Dendritic cell treated with granulocyte-macrophage colony-stimulating factor and Interleukin-4, amounts not matched to agents 40 ng/mL and 50 ng/mL, for 4 days (primary cell): ENCODE results near the gene CDC42BPB.
A peak's percentile ranks its signal among the peaks of the same experiment; 100 is the strongest.
"Not testable (repeated sequence)": the region's sequence is repeated elsewhere in the genome, so short reads cannot be mapped to it uniquely, and the experiment has no call there.

Experiments
- H3K27ac Mint-ChIP-seq: one replicate; pipeline ENCODE4 v1.8.0; 2022; ENCODE audit warnings: mild to moderate bottlenecking, mixed read lengths
- H3K27me3 Mint-ChIP-seq: one replicate; pipeline ENCODE4 v1.8.0; 2022; ENCODE audit warnings: mild to moderate bottlenecking, mixed read lengths
- H3K36me3 Mint-ChIP-seq: one replicate; pipeline ENCODE4 v1.8.0; 2022; ENCODE audit warnings: low read depth, mixed read lengths
- H3K4me1 Mint-ChIP-seq: one replicate; pipeline ENCODE4 v1.8.0; 2022; ENCODE audit warnings: low read depth, mixed read lengths
- H3K4me3 Mint-ChIP-seq: one replicate; pipeline ENCODE4 v1.8.0; 2022; ENCODE audit warnings: mild to moderate bottlenecking, moderate library complexity, mixed read lengths
- H3K9me3 Mint-ChIP-seq: one replicate; pipeline ENCODE4 v1.8.0; 2022; ENCODE audit warnings: mixed read lengths
- intact Hi-C: fragments of 100-400 bp; cut with micrococcal nuclease; formaldehyde crosslinking; loops from one replicate; pipeline ENCODE4 v1.15.0; 2022

Gene CDC42BPB

DNA sequence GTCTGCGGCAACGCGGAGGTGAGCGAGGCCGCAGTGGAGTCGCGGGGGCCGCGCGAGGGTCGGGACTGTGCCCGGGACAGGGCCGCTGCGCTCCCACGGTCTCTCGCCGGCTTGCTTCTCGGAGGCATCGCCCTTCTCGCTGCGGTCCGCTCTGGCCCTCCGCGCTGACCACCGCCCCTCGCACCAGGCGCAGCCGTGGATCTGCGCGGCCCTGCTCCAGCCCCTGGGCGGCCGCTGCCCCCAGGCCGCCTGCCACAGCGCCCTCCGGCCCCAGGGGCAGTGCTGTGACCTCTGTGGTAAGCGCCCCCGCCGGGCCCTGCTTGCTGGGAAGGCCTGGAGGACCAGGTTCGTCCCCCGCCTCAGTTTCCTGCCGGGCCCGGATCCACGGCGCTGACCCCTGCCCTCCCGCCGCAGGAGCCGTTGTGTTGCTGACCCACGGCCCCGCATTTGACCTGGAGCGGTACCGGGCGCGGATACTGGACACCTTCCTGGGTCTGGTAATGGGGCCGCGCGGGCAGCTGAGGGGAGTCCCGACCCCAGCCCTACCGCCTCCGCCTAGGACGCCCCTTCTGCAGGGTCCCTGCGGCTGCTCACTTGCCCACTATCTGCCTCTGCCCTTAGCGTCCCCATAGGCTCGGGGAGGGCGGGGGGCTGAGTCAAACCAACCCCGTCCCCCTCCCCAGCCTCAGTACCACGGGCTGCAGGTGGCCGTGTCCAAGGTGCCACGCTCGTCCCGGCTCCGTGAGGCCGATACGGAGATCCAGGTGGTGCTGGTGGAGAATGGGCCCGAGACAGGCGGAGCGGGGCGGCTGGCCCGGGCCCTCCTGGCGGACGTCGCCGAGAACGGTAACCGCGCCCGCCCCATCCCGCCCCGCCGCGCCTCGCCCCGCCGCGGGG is 127.9 kb downstream of the CDC42BPB start:
- Mint-ChIP-seq H3K9me3 (no peaks in the 10 kb centered on the region), H3K4me3 (peak overlapping the region; percentile 74), H3K27me3 (peaks cover 50% of the 10 kb centered on the region), H3K4me1 (peaks cover 15% of the 10 kb centered on the region), H3K36me3 (peaks cover 29% of the 10 kb centered on the region), H3K27ac (no peak overlapping the region)
- intact Hi-C loops, result no loop called here

DNA sequence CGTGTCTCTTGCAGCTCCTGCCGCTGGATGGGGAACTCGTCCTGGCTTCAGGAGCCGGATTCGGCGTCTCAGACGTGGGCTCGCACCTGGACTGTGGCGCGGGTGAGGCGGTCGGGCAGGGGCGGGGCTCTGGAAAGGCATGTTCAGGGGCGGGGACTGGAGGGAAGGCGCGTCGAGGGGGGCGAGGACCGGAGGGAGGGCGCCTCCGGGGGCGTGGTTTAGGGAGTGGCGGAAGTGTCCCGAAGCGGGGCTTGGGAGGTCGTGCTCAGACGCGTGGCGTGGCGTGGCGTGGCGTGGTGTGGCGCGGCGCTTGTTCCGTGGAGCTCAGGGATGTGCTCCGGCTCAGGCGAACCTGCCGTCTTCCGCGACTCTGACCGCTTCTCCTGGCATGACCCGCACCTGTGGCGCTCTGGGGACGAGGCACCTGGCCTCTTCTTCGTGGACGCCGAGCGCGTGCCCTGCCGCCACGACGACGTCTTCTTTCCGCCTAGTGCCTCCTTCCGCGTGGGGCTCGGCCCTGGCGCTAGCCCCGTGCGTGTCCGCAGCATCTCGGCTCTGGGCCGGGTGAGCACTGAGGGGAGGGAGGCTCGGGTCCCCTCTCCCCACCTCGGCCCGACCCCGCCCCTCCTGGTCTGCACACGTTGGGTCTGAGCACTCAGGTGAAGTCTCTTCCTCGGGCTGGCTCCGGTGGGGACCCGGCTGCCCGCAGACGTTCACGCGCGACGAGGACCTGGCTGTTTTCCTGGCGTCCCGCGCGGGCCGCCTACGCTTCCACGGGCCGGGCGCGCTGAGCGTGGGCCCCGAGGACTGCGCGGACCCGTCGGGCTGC is 128.7 kb downstream of the CDC42BPB start:
- peaks cover 15% of the 10 kb centered on the region for H3K4me1 Mint-ChIP-seq
- peaks cover 20% of the 10 kb centered on the region for H3K36me3 Mint-ChIP-seq
- peaks cover 50% of the 10 kb centered on the region for H3K27me3 Mint-ChIP-seq
- intact Hi-C loops, result no loop called here
- H3K4me3 Mint-ChIP-seq, result peak overlapping the region; percentile 74
- peak overlapping the region; percentile 39 for H3K27ac Mint-ChIP-seq
- no peaks in the 10 kb centered on the region for H3K9me3 Mint-ChIP-seq

DNA sequence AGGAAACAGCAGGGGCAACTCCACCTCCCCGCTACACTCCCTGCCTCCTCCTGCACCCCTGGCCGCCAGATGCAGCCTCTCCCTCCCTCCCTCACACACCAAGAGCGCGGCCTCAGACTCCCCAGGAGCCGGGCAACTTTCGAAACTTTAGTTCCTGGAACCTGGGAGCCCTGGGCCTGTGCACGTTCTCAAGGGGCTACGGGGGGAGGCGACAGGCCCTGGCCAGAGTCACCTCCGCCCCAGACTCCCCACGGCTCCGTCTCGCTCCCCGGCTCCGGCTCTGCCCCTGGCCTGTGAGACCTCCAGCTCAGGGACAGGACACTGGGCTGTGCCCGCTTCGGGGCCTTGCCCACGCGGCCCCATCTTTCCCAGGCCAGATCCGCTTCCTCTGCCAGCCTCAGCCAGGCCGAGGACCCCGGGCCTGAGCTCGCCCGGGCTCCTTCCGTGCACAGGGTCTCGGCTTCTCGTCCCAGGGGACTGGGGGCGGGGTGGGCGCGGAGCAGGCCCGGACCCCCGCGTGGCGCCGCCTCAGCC is 129.4 kb downstream of the CDC42BPB start:
- peak overlapping the region; percentile 74 for H3K4me3 Mint-ChIP-seq
- H3K27ac Mint-ChIP-seq, result peak overlapping the region; percentile 39
- H3K27me3 Mint-ChIP-seq, result peaks cover 50% of the 10 kb centered on the region
- H3K4me1 Mint-ChIP-seq, result peaks cover 15% of the 10 kb centered on the region
- H3K36me3 Mint-ChIP-seq, result peaks cover 13% of the 10 kb centered on the region
- intact Hi-C loops, result no loop called here
- H3K9me3 Mint-ChIP-seq, result no peaks in the 10 kb centered on the region

DNA sequence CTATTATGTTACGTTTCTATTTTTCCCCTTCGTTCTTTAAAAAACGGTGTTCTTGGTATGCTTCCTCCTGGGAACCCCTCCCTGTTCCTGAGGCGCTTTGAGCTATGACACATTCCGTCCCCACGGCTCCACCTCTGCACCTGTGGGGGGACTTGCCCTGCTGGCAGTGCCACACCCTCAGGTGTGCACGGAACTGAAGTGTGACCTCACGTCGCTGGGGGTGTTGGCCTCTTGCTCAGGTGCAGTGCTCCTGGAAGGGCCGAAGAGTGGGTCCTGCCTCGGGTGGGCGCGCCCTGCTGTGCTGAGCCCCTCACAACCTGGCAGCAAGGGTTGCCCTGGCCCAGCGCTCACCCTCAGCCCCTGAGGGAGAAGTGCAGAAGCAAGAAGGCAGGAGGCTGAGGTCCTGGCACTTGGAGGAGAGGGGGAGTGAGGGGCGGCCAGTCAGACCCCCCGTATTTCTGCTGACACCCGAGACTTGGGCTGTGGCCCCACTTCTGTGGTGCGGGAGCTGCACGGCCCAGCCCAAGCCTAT is 129.9 kb downstream of the CDC42BPB start:
- H3K4me1 Mint-ChIP-seq, result peaks cover 15% of the 10 kb centered on the region
- H3K4me3 Mint-ChIP-seq, result no peak overlapping the region
- intact Hi-C loops, result no loop called here
- H3K9me3 Mint-ChIP-seq, result no peaks in the 10 kb centered on the region
- H3K27me3 Mint-ChIP-seq, result peaks cover 47% of the 10 kb centered on the region
- no peak overlapping the region for H3K27ac Mint-ChIP-seq
- peaks cover 8% of the 10 kb centered on the region for H3K36me3 Mint-ChIP-seq

DNA sequence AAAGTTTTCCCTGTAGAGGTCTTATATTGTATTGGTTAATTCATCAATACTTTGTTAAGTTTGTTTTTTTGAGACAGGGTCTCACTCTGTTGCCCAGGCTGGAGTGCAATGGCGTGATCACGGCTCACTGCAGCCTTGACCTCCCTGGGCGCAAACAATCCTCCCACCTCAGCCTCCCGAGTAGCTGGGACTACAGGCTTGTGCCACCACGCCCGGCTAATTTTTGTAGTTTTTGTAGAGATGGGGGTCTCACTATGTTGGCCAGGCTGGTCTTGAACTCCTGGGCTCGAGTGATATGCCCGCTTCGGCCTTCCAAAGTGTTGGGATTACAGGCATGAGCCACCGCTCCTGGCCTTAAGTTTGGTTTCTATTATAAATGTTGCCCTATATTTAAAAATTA is 130.5 kb downstream of the CDC42BPB start:
- intact Hi-C loops, H3K36me3 Mint-ChIP-seq, H3K9me3 Mint-ChIP-seq, H3K4me3 Mint-ChIP-seq, H3K27ac Mint-ChIP-seq: not testable (repeated sequence)
- peaks cover 15% of the 10 kb centered on the region for H3K4me1 Mint-ChIP-seq
- peaks cover 42% of the 10 kb centered on the region for H3K27me3 Mint-ChIP-seq

DNA sequence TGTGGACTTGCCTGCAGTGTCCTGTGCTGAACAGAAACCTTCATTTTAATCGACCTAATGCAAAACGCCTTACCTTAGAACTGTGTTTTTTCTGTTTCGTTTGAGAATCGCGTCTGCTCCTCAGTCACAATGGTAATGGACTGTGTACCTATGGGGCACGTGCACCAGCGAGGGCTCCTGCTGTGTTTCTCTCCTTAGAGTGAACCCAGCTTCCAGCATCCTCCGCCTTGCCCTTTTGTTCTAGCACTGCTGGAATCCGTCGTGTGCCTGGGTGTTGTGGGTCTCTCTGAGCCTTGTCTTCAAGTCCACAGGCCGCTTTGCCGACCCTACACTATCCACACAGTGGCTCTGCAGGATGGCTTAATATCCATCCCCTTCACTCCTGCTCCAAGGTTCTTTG is 131.2 kb downstream of the CDC42BPB start:
- Mint-ChIP-seq H3K4me3 (no peak overlapping the region), H3K27ac (no peak overlapping the region), H3K9me3 (no peaks in the 10 kb centered on the region), H3K36me3 (no peaks in the 10 kb centered on the region), H3K4me1 (peaks cover 15% of the 10 kb centered on the region), H3K27me3 (peaks cover 34% of the 10 kb centered on the region)
- intact Hi-C loops, result no loop called here

DNA sequence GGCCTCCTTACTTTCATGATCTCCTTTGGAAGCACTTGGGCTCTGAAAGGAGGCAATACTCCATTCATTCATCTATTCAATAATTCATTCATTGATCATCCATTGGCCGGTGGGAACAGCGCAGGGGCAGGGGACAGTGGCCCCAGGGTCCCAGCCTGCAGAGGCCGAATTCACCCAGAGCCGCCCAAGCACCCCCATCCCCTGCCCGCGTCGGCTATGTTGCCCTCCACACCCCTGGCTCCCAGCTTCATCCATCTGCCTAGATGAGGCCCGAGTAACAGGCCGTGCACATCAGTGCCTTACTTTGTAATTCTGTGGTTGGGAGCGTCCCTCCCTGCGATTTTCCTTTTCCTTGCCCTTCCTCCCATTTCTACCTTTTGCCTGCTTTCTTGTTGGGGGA is 131.7 kb downstream of the CDC42BPB start:
- Mint-ChIP-seq H3K9me3 (no peaks in the 10 kb centered on the region), H3K4me1 (peaks cover 15% of the 10 kb centered on the region), H3K4me3 (no peak overlapping the region), H3K36me3 (no peaks in the 10 kb centered on the region), H3K27ac (no peak overlapping the region), H3K27me3 (peaks cover 30% of the 10 kb centered on the region)
- intact Hi-C loops, result no loop called here

DNA sequence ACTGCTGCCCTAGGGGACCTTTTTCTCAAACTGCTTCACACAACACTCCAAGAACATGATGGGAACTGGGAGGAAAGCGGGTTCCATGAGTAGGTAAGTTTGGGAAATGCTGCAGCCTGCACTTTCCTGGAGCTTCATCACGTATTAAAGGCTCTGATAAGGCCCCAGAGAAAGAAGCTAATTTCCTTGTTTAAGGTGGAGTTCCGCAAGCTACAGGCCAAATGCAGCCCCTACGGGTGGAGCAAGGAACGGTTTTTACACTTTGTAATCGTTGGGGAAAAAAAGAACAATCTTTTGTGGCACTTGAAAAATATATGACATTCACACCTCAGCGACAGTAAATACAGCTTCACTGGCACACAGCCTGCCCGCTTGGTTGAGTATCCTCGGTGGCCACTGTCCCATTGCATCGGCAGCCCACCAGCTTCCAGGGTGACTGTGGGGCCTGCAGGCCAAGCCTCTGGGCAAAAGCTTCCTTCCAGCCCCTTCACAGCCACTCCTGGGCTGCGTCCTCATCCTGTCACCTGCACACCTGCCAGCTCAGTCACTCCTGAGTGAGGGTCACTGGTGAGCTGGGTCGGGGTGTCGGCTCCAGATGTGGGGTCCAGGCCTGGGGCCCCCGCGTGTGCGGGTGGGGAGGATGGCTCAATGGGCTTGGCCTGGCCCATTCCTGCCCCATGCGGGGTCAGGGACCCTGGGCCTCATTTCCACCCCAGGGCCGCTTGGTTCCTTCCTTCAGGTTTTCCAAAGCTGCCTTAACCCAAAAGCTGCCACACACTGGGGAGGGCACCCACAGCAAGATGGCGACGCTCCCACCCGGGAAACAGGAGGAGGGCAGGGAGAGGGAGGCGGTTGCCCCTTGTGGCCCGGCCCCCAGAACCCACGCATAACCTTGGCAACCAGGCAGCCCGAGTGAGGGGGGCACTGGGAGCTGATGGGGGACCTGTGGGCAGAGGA is 132.4 kb downstream of the CDC42BPB start:
- no peaks in the 10 kb centered on the region for H3K9me3 Mint-ChIP-seq
- H3K4me3 Mint-ChIP-seq, result no peak overlapping the region
- H3K4me1 Mint-ChIP-seq, result peaks cover 15% of the 10 kb centered on the region
- H3K27me3 Mint-ChIP-seq, result peaks cover 28% of the 10 kb centered on the region
- no peaks in the 10 kb centered on the region for H3K36me3 Mint-ChIP-seq
- no peak overlapping the region for H3K27ac Mint-ChIP-seq
- intact Hi-C loops, result no loop called here

DNA sequence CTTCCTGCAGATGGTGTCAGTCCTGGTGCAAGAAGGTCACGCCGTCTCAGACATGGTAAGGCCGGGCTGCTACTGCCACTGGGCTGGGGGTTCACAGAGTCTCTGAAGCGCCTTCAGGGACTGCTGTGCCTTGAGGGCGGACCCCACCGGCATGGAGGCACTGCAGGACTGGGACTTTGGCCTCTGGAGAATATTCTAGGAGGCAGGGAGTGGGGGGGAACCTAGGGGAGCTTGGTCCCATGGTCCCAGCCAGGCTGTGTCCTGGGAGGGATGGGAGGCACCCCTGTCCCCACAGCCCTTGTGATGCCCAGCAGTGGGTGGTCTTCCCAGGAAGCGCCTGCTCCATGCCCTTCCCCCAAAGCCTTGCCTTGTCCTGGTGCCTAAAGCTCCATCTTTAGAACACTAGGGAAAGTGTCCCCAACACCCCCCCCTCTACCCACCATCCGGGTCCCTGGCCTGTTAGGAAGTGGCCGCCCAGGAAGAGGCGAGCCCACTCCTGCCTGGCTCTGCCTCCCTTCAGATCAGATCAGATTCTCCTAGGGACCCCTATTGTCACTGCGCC is 133.3 kb downstream of the CDC42BPB start:
- no peaks in the 10 kb centered on the region for H3K36me3 Mint-ChIP-seq
- intact Hi-C loops, result no loop called here
- no peak overlapping the region for H3K27ac Mint-ChIP-seq
- no peak overlapping the region for H3K4me3 Mint-ChIP-seq
- H3K27me3 Mint-ChIP-seq, result peaks cover 19% of the 10 kb centered on the region
- no peaks in the 10 kb centered on the region for H3K9me3 Mint-ChIP-seq
- H3K4me1 Mint-ChIP-seq, result peaks cover 10% of the 10 kb centered on the region

DNA sequence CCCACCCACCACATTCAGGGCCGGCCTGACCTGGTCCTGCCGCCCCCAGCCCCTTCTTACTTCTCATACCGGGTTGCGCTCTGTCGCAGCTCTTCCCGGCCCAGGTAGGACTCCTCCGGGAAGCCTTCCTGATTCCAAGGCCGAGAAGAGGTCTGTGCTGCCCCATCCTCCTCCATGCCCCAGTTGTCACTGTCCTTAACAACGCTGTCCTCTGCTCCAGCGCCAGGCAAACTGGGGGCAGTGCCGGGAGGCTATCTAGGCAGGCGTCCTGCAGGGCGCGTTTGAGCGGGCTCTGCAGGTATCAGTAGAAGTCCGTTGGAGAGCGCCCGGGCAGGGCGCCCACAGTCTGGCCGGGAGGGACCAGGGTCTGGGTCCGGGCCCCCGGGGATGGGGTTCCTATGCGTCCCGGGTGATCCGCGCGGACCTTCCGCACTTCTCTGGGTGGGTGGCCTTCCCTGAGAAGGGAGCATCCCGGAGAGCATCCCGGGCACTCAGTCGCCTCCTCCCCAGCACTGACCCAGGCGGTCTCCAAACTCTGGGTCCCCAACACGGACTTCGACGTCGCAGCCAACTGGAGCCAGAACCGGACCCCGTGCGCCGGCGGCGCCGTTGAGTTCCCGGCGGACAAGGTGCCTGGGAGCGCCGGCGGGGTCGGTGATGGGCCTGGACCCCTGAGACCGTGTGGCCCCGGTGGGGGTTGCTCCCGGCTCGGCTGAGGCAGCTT is 134.0 kb downstream of the CDC42BPB start:
- H3K4me3 Mint-ChIP-seq, result no peak overlapping the region
- no peaks in the 10 kb centered on the region for H3K36me3 Mint-ChIP-seq
- intact Hi-C loops, result no loop called here
- peaks cover 13% of the 10 kb centered on the region for H3K27me3 Mint-ChIP-seq
- H3K9me3 Mint-ChIP-seq, result no peaks in the 10 kb centered on the region
- H3K4me1 Mint-ChIP-seq, result peaks cover 4% of the 10 kb centered on the region
- no peak overlapping the region for H3K27ac Mint-ChIP-seq

DNA sequence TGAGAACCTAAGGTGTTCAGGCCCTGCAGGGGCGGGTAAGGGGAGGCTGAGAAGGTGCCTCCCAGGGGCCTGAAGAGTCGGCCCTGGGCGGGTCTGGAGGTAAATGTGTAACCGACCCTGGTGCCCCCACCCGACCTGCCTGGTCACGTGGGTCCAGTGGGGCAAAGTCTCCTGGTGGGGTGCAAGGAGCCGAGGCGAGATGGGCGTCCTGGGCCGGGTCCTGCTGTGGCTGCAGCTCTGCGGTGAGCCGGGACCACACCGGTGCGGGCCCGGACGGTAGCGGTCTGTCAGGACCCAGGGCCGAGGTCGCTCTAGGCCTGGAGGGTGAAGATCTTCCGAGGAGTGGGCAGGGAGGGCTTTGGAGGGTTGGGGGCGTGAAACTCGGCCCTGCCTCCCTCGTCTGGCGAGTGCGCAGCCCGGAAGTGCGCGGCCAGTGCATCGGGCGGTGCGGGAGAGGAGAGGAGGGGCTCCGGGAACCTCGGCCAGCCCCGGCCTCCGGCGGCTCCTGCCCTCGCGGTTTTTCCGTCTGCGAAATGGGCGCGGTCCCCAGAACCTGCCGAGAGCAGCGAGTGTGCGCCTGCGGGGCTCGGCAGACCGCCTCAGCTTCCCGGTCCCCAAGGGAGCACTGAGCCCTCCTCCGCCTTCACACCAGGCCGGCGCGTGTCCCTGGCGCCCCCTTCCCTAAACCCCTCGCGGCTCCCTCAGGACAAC is 134.7 kb downstream of the CDC42BPB start, which contains the start of gene AMN:
Gene AMN, plus strand, starts transcription at position 174 of the 711 bp plus-strand sequence. Its CDS starts 26 bp downstream, at position 200.
- Mint-ChIP-seq H3K27ac (no peak within 1 kb of the TSS), H3K4me1 (no peaks in the 10 kb centered on the region), H3K9me3 (no peaks in the 10 kb centered on the region), H3K4me3 (no peak within 1 kb of the TSS), H3K36me3 (no peaks in the 10 kb centered on the region), H3K27me3 (peaks cover 6% of the 10 kb centered on the region)
- intact Hi-C loops, result no loop called here

DNA sequence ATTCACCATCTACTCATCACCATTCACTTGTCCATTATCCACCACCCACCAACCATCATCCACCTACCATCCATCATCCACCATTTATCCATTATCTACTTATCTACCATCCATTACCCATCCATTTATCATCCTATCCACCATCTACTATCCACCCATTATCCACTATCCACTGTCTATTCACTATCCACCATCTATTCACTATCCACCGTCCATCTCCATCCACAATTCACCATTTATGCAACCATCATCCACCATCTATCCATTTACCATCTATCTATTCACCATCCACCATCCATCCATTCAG is 136.4 kb downstream of the CDC42BPB start:
- Mint-ChIP-seq H3K9me3 (no peaks in the 10 kb centered on the region), H3K36me3 (no peaks in the 10 kb centered on the region), H3K27me3 (no peaks in the 10 kb centered on the region), H3K4me3 (no peak overlapping the region), H3K27ac (no peak overlapping the region), H3K4me1 (no peaks in the 10 kb centered on the region)
- intact Hi-C loops, result no loop called here
